Muscle of leg (tissue), 11 donors: ENCODE measurements around the gene SLC13A4. TPM values are rescaled to one million over a fixed set of nuclear protein-coding genes. Genes with fewer than 3 reads are reported as not detected.

Source experiments
- DNase-seq: peaks from one replicate; pipeline ENCODE4 v3.0.0; 2013
- H3K27ac ChIP-seq: one replicate; pipeline ENCODE4 v1.5.1; 2013; ENCODE audit warnings: mild to moderate bottlenecking, low read length, control low read depth
- H3K27me3 ChIP-seq: one replicate; pipeline ENCODE4 v1.6.1; 2013; ENCODE audit warnings: low read length; ENCODE audit not compliant: control insufficient read depth, insufficient read depth
- H3K36me3 ChIP-seq: one replicate; pipeline ENCODE4 v1.6.1; 2013; ENCODE audit warnings: low read length; ENCODE audit not compliant: control insufficient read depth, insufficient read depth
- H3K4me1 ChIP-seq: one replicate; pipeline ENCODE4 v1.6.1; 2013; ENCODE audit warnings: low read length; ENCODE audit not compliant: control insufficient read depth, insufficient read depth
- H3K4me3 ChIP-seq: one replicate; pipeline ENCODE4 v1.5.1; 2013; ENCODE audit warnings: low read length, control low read depth
- H3K9me3 ChIP-seq: replicated peaks from 2 replicates; pipeline ENCODE4 v1.6.1; 2013; ENCODE audit warnings: low read depth, low read length; ENCODE audit not compliant: control insufficient read depth
- WGBS: methylation state at CpG from one replicate; pipeline ENCODE4 v1.1.5; 2013; ENCODE audit warnings: missing lambda C conversion rate; ENCODE audit not compliant: insufficient coverage; 5-methylcytosine and 5-hydroxymethylcytosine counted together
- polyA plus RNA-seq, 8 donors: library from polyadenylated mRNA; unstranded; fragments of 120-200 nt; gene quantifications; one replicate each; pipeline versions ENCODE4 v1.2.1 to v1.2.3, GENCODE V29; 2013; ENCODE audit warnings: inconsistent platforms in 1 of 8, low replicate concordance in 1 of 8; ENCODE audit not compliant: insufficient read length in 8 of 8, insufficient read depth in 1 of 8
- total RNA-seq: library from RNA; stranded (reverse); fragments of 120-200 nt; gene quantifications from one replicate; pipeline ENCODE4 v1.2.4, GENCODE V29; 2013

SLC13A4 gene
- total and polyA plus RNA-seq, 9 donors, result 0.09 to 4.2 (median 1.9) TPM

DNA sequence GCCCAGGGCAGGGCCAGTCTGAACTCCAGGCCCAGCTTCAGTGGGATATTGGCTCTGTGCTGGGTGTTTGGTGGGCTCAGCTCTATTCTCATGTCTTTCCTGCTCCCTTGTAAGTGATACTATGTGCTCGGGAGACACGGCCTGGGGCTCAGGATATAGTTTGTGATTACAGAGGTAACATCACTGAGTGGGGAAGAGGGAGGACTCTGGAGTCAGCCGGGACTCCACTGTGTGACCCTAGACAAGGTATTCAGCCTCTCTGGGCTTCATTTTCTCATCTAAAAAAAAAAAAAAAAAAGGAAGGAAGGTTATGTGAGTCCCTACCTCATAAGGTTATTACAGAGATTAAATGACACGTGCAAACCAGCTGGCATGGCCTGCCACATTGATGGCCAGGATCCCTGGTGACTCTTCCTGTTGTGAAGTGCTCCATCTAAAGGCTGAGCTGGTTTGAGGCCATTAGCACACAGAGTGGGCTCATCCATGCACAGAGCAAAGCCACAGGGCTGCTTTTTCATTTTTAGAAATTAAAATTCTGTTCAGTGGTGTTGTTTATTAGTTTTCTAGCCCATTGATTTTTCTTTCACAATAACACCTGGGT is 15.7 kb downstream of the SLC13A4 start:
- Histone ChIP-seq H3K4me1 (no peaks in the 10 kb centered on the region), H3K9me3 (no peaks in the 10 kb centered on the region), H3K36me3 (no peaks in the 10 kb centered on the region), H3K27me3 (peaks cover 36% of the 10 kb centered on the region), H3K27ac (no peak overlapping the region), H3K4me3 (no peak overlapping the region)
- 30% methylated on average over 2 of the region's 4 CpGs for WGBS
- no peak for DNase-seq

DNA sequence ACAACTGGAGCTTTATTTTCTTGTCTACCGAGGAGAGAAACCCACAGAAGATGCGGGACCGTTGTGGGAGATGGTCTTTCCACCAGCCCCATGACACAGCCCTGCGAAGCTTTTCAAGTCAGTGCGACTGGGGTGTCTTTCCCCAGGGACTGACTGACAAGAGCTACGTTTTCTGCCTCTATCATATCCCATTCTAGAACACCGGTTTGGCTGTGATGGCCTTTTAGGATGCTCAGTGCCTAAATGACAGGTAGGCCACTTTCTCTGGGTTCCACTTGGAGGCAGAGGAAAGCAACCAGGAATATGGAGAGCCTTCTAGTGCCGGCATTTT is 16.9 kb downstream of the SLC13A4 start:
- no peak for DNase-seq
- 47% methylated on average over 8 of the region's 8 CpGs for WGBS
- H3K27me3 ChIP-seq, result peaks cover 36% of the 10 kb centered on the region
- no peak overlapping the region for H3K4me3 ChIP-seq
- H3K9me3 ChIP-seq, result no peaks in the 10 kb centered on the region
- H3K36me3 ChIP-seq, result no peaks in the 10 kb centered on the region
- no peaks in the 10 kb centered on the region for H3K4me1 ChIP-seq
- H3K27ac ChIP-seq, result no peak overlapping the region

DNA sequence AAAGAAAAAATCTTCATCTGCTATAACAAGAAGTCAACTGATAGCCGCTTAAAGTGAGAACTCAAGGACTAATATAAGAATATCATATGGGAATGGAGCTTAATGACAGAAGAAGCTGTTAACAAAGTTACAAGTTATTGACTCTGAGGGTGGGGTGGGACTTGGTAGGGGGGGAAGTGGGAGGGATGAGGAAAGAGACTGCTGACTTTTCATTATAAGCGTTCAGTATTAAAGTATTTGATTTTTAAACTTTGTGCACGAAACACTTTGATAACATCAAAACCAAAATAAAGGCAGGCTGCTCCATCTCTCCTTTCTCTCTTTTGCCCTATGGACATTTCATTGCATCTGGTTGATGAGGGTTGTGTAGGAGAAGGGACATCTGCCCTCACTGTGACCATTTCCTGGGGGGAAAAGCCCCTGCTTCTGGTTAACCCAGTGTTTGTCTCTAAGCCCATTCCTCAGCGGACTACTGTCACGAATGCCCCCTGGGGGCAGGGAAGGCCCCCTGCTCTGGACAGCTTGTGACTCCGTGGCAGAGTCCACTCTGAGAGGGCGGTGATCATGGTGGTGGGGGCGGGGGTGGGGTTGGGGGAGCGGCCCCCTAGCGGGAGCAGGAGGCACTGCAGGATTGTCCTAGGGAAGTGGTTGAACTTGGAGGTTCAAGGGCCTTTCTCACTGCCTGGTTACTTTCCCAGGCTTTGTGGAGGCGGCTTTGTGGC is 17.4 kb downstream of the SLC13A4 start:
- peaks cover 36% of the 10 kb centered on the region for H3K27me3 ChIP-seq
- no peaks in the 10 kb centered on the region for H3K36me3 ChIP-seq
- H3K4me1 ChIP-seq, result no peaks in the 10 kb centered on the region
- no peak for DNase-seq
- H3K4me3 ChIP-seq, result no peak overlapping the region
- no peak overlapping the region for H3K27ac ChIP-seq
- WGBS, result 0% methylated on average over 1 of the region's 11 CpGs
- H3K9me3 ChIP-seq, result no peaks in the 10 kb centered on the region

DNA sequence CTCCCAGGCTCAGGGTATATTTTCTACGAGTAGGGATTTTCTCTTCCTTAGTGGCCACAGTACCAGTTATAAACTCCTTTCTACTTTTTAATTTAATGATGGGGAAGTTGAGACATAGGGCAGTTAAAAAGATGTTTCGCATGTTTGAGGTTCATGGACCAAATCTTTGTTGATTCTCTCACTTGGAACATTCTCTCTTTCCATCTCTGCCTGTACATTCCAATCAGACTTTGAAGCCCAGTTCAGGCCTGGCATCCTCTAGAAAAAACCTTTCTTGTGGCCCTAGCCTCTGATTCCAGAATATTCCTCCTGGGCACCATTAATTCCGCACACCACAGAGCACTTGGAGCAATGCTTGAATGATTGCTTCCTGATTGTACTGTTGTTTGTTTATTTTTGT is 18.5 kb downstream of the SLC13A4 start:
- Histone ChIP-seq H3K27me3 (peaks cover 30% of the 10 kb centered on the region), H3K27ac (no peak overlapping the region), H3K4me1 (no peaks in the 10 kb centered on the region), H3K9me3 (no peaks in the 10 kb centered on the region), H3K4me3 (no peak overlapping the region), H3K36me3 (no peaks in the 10 kb centered on the region)
- no CpG with 5 or more reads among the region's 3 CpGs for WGBS
- no peak for DNase-seq

DNA sequence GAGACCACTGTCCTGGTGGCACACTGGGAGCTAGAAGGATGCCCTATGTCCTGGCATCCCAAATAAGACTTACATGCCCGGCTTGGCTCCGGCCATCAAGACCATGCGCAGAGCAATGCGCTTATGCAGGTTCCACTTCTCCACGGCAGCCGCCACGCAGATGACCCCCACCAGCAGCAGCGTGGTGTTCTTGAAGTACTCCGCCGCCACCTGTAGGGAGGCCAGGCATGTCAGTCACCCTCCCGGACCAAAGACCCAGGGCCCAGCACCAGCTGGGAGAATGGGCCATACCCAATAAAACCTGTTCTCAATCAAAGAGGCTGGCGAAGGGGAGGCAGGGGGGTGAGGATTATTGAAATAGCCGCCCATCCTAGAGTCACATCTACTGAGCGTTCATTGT is 19.9 kb downstream of the SLC13A4 start:
- WGBS, result 86% methylated on average over 10 of the region's 14 CpGs
- Histone ChIP-seq H3K27me3 (peaks cover 19% of the 10 kb centered on the region), H3K36me3 (no peaks in the 10 kb centered on the region), H3K27ac (no peak overlapping the region), H3K4me3 (no peak overlapping the region), H3K4me1 (no peaks in the 10 kb centered on the region), H3K9me3 (no peaks in the 10 kb centered on the region)
- DNase-seq, result no peak

DNA sequence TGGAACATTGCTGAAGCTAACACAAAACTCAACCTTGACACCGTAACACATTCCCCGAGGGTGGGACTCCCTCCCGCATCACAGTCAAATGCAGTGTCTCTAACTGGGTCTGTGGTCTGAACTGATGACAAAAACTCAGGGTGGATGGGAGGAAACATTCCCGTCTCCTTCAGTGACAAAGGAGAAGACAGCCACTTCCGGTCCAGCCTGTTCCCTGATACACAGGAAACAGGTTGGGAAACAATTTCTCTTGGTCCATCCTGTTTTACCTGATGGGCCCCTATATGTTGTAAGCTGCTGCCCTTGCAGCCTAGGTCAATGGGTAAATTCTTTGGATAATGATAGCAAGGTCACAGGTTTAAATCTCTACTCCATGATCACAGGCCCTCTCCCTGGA is 20.4 kb downstream of the SLC13A4 start:
- WGBS, result 54% methylated on average over 2 of the region's 5 CpGs
- H3K27me3 ChIP-seq, result peaks cover 14% of the 10 kb centered on the region
- H3K4me3 ChIP-seq, result no peak overlapping the region
- H3K36me3 ChIP-seq, result no peaks in the 10 kb centered on the region
- no peaks in the 10 kb centered on the region for H3K9me3 ChIP-seq
- no peak for DNase-seq
- no peaks in the 10 kb centered on the region for H3K4me1 ChIP-seq
- no peak overlapping the region for H3K27ac ChIP-seq

DNA sequence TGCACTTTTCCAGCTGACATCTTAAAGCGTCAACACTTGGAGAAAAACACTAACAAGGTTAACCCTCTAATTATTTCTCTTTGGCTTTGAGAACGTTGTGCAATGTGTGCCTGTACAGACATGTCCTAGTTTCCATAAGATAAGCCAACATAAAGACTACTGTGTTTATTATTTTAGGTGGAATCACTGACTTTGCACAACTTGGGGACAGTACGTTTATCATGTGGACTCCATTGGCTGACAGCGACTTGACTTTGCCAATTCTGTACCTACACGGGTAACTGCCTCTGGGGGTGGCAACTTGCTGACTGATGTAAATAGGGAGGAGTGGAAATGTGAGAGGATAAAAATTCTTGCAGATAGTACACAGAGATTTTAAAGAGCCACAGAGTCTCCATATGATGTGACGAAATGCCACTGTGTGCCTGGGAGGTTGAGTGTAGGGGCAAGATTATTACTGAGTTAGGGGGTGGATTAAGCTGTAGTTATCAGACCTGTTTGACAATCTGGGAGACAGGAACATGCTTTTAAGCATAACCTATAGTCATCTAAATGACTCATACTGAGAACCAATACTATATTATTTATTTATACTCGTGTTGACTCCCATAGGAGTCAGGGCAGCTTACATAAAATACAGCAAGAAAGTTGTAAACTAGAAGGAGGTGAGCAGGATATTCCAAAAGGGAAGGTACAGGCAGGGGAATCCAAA is 21.0 kb downstream of the SLC13A4 start:
- H3K4me3 ChIP-seq, result no peak overlapping the region
- H3K9me3 ChIP-seq, result no peaks in the 10 kb centered on the region
- peaks cover 12% of the 10 kb centered on the region for H3K27me3 ChIP-seq
- 83% methylated on average over 1 of the region's 7 CpGs for WGBS
- no peaks in the 10 kb centered on the region for H3K36me3 ChIP-seq
- H3K27ac ChIP-seq, result no peak overlapping the region
- no peaks in the 10 kb centered on the region for H3K4me1 ChIP-seq
- no peak for DNase-seq

DNA sequence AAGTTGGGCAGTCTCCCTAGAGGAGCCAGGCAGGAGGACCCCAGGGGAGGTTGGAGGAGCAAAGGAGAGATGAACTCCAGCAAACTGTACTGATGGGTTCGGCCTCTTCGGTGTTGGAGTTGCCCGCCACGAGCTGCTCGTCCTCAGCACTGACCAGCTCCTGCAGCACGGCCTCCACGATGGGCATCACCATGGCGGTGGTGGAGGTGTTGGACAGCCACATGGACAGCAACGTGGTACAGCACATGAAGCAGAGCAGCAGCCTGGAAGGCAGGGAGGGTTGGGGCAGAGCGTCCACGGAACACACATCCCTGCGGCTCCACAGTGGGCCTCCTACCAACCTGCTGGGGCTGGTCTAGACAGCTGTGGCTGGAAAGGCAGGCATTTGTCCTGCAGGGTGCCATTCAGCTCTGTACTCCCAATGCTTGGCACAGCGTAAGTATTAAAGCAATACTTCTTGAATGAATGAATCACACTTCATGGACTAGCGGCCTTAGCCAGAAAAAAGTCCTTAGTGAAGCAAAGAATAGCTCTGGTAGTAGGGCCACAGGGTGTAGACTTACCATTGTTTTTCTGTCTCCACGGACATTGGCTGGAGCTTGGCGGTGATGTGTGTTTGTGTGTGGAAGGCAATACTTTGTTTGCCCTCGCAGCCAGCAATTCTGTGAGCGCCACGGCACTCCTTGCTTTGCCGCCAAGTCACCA is 21.8 kb downstream of the SLC13A4 start:
- H3K27me3 ChIP-seq, result peaks cover 7% of the 10 kb centered on the region
- no peak for DNase-seq
- H3K36me3 ChIP-seq, result no peaks in the 10 kb centered on the region
- no peaks in the 10 kb centered on the region for H3K9me3 ChIP-seq
- no peak overlapping the region for H3K4me3 ChIP-seq
- H3K27ac ChIP-seq, result no peak overlapping the region
- H3K4me1 ChIP-seq, result no peaks in the 10 kb centered on the region
- 91% methylated on average over 15 of the region's 20 CpGs for WGBS

DNA sequence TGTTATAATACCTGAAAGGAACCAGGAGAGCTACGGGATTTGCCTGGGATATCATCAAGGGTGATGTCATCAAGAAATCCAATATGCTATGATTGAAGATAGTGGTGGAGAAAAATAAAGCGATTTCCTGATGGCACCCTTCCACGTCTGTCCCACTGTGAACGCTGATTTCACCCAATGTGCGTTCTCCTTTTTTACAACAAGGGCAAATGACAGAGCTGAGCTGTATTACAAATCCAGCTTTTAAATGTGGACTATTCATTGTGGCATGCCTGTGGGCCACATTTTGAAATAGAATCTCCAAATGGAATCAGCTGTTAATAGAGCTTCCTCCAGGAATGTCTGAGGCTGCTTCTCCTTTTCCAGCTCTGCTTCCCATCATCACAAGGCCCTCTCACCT is 23.3 kb downstream of the SLC13A4 start:
- H3K4me3 ChIP-seq, result no peak overlapping the region
- no peaks in the 10 kb centered on the region for H3K4me1 ChIP-seq
- no peaks in the 10 kb centered on the region for H3K36me3 ChIP-seq
- H3K27me3 ChIP-seq, result peaks cover 5% of the 10 kb centered on the region
- no peak for DNase-seq
- no peak overlapping the region for H3K27ac ChIP-seq
- 34% methylated on average over 4 of the region's 5 CpGs for WGBS
- H3K9me3 ChIP-seq, result no peaks in the 10 kb centered on the region

DNA sequence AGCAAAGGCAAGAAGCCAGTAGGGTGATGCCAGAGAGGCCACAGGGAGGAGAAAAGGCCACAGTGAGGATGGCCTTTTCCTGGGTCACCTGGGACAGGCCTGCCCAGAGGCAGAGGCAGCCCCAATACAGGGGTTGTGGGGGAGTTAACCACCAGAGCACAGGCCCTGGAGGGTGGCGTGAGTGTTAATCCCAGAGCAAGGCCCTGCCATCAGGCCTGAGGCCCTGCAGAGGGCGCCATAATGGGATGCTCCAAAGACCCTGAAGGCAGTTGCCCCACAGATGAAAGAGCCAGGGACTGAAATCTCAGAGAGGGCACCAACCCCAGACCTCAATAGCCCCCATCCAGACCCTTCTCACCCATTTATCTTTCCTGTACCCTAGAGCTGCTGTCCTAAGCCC is 23.9 kb downstream of the SLC13A4 start:
- Histone ChIP-seq H3K36me3 (no peaks in the 10 kb centered on the region), H3K27me3 (peaks cover 5% of the 10 kb centered on the region), H3K4me1 (no peaks in the 10 kb centered on the region), H3K27ac (no peak overlapping the region), H3K9me3 (no peaks in the 10 kb centered on the region), H3K4me3 (no peak overlapping the region)
- no peak for DNase-seq
- 63% methylated on average over 2 of the region's 2 CpGs for WGBS
